Measurements from ENCODE around the gene SKI.

DNA sequence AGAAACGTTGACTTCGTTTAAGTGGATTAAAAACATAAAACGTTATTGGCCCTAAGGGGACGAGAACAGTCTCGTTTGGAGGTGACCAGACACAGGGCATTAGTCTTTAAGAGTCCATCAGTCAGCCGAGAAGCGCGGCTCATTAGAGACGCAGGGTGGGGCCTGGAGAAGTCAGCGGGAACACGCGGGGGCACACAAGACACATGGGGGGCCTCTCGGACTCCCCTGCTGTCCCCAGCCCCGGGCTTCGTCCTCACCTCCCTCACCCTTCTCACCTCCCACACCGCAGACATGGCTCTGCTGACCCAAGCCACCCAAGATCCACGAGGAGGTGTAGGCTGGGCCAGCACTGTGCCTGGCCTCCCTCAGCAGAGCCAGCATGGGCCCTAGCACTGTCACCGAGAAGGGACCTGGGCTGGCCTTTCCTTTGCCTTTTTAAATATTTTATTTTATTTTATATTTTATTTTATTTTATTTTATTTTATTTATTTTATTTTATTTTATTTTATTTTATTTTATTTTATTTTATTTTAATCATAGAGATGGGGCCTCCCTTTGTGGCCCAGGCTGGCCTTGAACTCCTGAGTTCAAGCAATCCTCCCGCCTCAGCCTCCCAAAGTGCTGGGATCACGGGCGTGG lies 114.4 kb downstream of the SKI start:
- no peak for TF ChIP-seq POLR2A (IDR thresholded peaks at IDR 0.05; ENCODE audit: low read depth, low read length)
- TF ChIP-seq TAF1 (IDR thresholded peaks at IDR 0.05; ENCODE audit: borderline replicate concordance, low read depth, low read length): no peak
- no peak for TF ChIP-seq POLR2AphosphoS5 (IDR thresholded peaks at IDR 0.05; ENCODE audit: low read depth, low read length)

Measured in GM12892 (cell line).